Measurements from ENCODE around the gene PACS2.
"Not testable (repeated sequence)": the region's sequence is repeated elsewhere in the genome, so short reads cannot be mapped to it uniquely, and the experiment has no call there.

Gene PACS2

DNA sequence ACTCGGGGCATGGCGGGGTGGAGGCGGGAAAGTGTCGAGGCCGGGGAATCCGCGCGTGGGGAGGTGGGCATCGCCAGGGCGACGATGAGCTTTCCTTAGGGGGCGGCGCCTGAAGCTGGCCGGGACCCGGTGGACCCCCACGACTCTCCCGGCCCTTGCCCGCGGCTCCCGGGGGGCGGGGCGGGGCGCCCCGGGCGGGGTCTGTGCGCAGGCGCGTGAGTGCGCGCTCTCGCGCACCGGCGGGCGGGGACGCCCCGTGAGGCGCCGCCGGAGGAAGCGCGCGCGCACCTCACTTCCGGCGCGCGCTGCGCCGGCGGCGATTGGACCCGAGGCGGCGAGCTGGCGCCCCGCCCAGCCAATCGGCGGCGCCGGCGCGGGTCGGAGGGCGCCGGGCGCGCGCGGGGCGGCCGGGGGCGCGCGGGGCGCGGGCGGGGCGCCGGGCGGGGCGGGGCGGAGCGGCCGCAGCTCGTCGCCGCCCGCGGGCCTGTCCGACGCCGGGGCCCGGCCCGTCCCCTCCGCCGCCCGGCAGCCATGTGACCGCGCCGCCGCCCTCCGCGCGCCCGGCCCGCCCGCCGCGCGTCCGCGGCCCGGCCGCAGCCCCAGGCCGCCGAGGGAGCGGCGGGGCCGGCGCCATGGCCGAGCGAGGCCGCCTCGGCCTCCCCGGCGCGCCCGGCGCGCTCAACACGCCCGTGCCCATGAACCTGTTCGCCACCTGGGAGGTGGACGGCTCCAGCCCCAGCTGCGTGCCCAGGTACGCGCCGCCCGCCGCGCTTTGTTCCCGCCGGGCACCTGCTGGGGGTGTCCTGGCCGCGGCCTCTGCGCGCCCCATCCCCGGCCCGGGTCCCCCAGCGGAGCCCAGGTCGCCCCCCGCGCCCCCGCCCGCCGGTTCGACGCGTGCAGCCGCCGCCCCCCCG lies at the start of gene PACS2:
TSS of gene PACS2 (plus strand) at position 462 of the 914 bp plus-strand sequence. CDS start at position 633, 171 bp downstream.
- DNase-seq = peak; percentile 83 to 84

DNA sequence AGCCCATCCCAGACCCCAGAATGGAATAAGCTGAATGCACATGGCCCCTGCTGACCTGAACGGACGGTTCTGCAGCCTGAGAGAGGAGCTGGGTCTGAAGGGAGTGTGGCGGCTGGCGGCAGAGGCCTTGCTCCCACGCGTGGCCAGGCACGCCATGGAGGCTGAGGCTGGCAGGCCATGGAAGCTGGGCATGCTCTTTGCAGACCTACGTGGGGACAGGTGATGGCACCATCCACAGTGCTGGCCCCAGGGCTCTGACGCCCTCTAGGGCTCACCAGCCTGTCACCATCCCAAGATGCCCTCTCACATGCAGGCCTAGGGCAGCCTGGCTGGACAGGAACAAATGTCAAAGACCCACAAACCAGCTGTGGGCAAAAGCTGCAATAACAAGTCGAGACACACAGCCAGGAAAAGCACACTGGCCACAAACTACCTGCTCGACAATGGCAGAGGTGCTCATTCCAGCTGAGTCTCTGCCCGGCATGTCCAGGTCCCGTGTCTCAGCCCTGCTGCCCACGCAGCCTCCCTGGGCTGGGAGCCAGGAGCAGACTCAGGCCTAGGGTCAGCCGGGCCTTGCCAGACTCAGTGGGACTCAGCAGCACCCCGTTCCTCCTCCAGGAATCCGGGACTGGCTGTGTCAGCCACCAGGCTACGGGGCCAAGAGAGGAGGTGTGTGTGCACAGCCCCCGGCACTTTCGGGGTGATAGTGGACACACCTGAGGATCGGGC lies 46.6 kb upstream of the PACS2 start:
- no peak for DNase-seq

DNA sequence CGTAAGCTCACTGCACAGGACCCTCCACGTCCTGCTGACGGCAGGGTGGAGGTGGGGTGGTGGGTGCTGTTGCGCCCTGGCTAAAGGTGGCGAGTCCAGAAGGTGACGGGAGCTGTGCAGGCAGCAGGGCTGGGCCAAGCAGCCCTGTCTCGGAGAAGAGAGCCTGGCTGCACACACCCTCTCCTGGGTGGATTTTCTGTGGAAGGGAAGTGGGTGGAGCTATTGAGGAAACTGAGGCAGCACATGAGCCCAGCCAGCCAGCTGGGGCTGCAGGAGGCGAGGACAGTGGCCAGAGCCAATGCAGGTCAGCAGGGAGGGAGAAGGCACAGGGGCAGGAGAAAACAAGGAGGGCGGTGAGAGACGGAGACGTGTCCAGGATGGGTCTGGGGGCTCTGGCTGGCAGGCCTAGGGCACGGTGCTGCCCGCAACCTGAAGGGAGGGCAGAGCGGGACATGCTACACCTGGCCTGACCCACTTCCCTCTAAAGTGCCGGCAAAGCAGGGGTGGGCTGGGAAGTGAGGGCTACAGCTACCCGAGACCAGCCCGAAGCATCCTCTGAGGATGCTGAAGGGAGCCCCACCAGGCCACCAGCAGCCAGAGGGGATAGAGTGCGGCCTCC lies 45.7 kb upstream of the PACS2 start:
- DNase-seq = no peak

- no peak for DNase-seq
These were observed 45.1 kb upstream of the PACS2 start for GRCh38 chr14:105269405-105269804.

- DNase-seq = no peak
These were observed 43.2 kb upstream of the PACS2 start for GRCh38 chr14:105271224-105271890.

DNA sequence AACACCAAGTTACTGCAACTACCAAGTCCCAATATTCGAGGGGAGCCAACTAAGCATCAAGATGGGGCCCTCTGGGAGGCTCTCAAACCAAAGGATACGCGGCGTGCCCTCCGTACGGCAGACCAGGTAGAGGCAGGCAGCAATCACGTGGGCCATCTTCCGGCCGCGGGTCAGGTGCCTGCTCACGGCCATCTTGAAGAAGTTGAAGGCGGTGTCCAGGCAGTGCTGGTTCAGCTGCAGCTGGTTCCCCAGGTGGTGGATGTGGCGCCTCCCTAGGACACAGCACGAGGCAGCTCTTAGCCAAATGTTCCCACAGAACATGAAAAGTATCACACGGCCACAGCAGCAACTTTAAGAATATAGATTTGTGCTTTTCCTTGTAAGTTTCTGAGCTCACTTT lies 41.9 kb upstream of the PACS2 start:
- DNase-seq = no peak

- DNase-seq = no peak
These were observed 41.5 kb upstream of the PACS2 start for GRCh38 chr14:105273062-105273461.

DNA sequence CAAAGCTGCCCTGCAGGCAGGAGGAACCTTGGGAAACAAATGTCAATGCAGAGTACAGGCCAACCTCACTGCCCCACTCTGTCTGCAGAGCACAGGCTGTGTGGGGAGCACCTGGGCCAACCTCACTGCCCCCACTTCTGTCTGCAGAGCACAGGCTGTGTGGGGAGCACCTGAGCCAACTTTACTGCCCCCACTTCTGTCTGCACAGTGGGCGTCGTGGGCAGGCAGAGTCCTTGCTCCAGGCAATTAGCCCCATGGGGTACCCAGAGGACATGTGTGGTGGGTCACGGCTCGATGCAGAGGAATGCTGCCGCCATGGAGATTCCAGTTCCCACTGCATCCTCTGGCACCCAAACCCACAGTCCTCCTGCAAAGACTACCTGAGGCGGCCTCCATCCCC lies 39.9 kb upstream of the PACS2 start:
- DNase-seq = no peak

DNA sequence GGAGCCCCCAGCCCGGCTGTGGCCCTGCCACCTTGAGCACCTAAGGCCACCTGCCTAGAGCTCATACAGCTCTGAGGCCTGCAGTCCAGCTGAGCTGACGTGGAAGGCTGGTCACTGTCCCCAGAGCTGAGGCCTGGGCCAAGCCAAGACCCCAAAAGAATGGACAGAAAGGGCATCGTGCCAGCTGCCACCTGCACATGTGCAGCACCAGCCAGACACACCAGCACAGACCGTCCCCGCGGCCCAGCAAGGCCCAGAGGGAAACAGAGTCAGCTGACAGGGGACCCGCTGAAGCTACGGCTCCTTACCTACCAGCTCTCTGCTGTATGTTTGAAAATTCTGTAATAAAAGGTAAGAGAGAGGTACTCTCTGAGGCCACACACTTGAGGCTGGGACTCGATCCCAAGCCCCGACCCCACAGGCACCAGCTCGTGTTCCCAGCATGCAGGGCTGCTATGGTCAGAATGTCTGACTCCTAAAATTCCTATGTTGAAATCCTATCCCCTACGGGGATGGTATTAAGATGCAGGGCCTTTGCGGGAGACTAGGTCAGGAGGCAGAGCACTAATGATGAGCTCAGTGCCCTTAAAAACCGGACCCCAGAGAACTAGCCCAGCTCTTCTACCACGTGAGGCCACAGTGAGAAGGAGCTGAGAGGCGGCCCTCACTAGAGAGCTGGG lies 39.1 kb upstream of the PACS2 start:
- DNase-seq = no peak

DNA sequence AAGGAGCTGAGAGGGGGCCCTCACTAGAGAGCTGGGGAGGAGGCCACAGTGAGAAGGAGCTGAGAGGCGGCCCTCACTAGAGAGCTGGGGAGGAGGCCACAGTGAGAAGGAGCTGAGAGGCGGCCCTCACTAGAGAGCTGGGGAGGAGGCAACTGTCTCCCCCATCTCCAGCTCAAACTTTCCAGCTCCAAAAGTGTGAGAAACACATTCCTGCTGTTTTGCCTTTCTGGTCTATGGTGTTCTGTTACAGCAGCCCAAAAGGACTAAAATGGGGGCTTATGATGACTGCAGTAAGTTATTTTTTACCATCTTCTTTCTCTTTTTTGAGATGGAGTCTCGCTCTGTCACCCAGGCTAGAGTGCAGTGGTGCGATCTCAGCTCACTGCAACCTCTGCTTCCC lies 37.1 kb upstream of the PACS2 start:
- not testable (repeated sequence) for DNase-seq

- no peak for DNase-seq
These were observed 34.7 kb upstream of the PACS2 start for GRCh38 chr14:105279642-105280361.

- DNase-seq = no peak
These were observed 34.0 kb upstream of the PACS2 start for GRCh38 chr14:105280525-105280924.

- peak in 1 of 2 donors; percentile 44 for DNase-seq
These were observed 33.0 kb upstream of the PACS2 start for GRCh38 chr14:105281371-105282097.

DNA sequence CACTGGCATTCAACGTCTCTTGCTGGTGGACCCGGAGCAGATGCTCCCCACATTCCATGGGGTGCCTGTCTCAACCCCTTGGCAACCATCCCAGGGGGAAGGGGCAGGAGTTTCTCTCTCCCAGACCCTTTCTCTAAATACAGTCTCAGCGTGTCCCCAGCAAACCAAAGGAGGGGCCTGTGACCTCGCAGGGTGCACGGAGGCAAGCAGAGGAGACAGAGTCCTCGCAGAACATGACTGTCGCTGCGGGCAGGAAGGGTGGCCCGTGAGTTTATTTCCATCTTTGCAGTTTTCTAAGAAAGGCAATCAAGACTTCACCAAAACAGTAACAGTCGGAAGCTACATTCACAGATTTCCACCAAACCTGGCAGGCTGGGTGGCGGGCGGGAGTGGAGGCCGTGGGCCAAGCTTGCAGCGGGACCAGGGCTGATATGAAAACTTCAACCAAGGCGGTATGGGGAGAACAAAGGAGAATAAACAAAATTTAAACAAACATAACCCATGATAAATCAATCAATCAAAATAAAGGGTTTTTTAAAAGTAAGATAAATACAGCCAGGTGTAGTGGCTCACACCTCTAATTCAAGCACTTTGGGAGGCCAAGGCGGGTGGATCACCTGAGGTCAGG lies 32.3 kb upstream of the PACS2 start:
- no peak for DNase-seq

- DNase-seq = no peak
These were observed 31.5 kb upstream of the PACS2 start for GRCh38 chr14:105283028-105283427.

- no peak for DNase-seq
These were observed 30.6 kb upstream of the PACS2 start for GRCh38 chr14:105283899-105284298.

- no peak for DNase-seq
These were observed 29.4 kb upstream of the PACS2 start for GRCh38 chr14:105285174-105285573.

DNA sequence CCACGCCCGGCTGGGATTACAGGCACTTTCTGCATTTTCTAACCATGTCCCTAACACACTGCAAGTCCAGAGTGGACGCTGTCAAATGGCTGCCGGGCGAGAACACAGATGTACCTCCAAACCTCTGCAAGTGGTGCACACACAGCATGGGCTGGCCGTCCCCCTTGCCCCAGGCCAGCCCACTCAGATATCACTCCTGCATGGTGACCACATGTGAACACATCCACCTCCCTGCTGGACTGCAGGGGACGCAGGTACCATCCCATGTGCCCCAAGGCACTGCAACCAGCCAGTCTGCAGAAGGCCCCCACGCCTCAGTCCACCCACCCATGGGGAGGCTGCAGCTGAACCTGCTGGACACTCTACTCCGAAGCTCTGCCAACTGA lies 27.8 kb upstream of the PACS2 start:
- no peak for DNase-seq

- no peak for DNase-seq
These were observed 27.1 kb upstream of the PACS2 start for GRCh38 chr14:105287249-105288102.

DNA sequence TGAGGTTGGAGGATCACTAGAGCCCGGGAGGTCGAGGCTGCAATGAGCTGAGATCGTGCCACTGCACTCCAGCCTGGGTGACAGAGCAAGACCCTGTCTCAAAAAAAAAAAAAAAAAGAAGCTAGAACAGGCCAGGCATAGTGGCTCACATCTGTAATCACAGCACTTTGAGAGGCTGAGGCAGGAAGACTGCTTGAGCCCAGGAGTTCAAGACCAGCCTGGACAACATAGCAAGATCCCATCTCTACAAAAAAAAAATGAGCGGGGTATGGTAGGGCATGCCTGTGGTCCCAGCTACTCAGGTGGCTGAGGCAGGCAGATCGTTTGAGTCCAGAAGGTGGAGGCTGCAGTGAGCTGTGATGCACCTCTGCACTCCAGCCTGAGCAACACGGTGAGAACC lies 25.6 kb upstream of the PACS2 start:
- DNase-seq = not testable (repeated sequence)

All from CD4-positive, alpha-beta T cell treated with Interleukin-1 beta for 1 hour (primary cell).